HepG2 (cell line): ENCODE data around the gene PIEZO1. TPM values are rescaled to one million over a fixed set of nuclear protein-coding genes. Genes with fewer than 3 reads are reported as not detected.

Experiments used
- ARID4A ChIP-seq: sonication (generic); formaldehyde crosslinking; IDR thresholded peaks from 2 replicates; pipeline ENCODE4 v1.5.0; 2020; ENCODE audit warnings: mild to moderate bottlenecking, missing genetic modification reagents, borderline replicate concordance
- CHD2 ChIP-seq: IDR thresholded peaks from 2 replicates; pipeline ENCODE4 v1.6.1; 2011; ENCODE audit warnings: low read depth, low read length, improper control_type of control experiment
- FIP1L1 ChIP-seq: fragments of 200-400 bp; formaldehyde crosslinking; IDR thresholded peaks from 2 replicates; pipeline ENCODE4 v1.6.1; 2018; ENCODE audit warnings: low read depth, mild to moderate bottlenecking, low read length, moderate library complexity, borderline replicate concordance; ENCODE audit not compliant: insufficient read depth
- GFI1 ChIP-seq: sonication (generic); formaldehyde crosslinking; IDR thresholded peaks from 2 replicates; pipeline ENCODE4 v1.5.0; 2020; ENCODE audit warnings: missing genetic modification reagents, mild to moderate bottlenecking, borderline replicate concordance
- GTF2F1 ChIP-seq: fragments of 150-350 bp; IDR thresholded peaks from 2 replicates; pipeline ENCODE4 v1.6.1; 2014; ENCODE audit warnings: low read length
- HES4 ChIP-seq: sonication (generic); formaldehyde crosslinking; IDR thresholded peaks from 2 replicates; pipeline ENCODE4 v1.9.0; 2021; ENCODE audit warnings: mild to moderate bottlenecking, missing genetic modification reagents, borderline replicate concordance
- HNF4A ChIP-seq: sonication (generic); formaldehyde crosslinking; IDR thresholded peaks from 2 replicates; pipeline ENCODE4 v1.4.0; 2020; ENCODE audit warnings: missing genetic modification reagents
- HOXA3 ChIP-seq: sonication (generic); formaldehyde crosslinking; IDR thresholded peaks from 2 replicates; pipeline ENCODE4 v1.5.0; 2020; ENCODE audit warnings: missing genetic modification reagents
- ISX ChIP-seq: sonication (generic); formaldehyde crosslinking; conservative IDR thresholded peaks from 2 replicates; pipeline ENCODE4 v1.5.0; 2020; ENCODE audit warnings: missing genetic modification reagents
- KMT2A ChIP-seq: sonication (generic); formaldehyde crosslinking; IDR thresholded peaks from 2 replicates; pipeline ENCODE4 v1.4.0; 2020; ENCODE audit warnings: missing genetic modification reagents
- MAF1 ChIP-seq: sonication (generic); formaldehyde crosslinking; IDR thresholded peaks from 2 replicates; pipeline ENCODE4 v1.5.0; 2020; ENCODE audit warnings: missing genetic modification reagents, borderline replicate concordance
- MIXL1 ChIP-seq: IDR thresholded peaks from 2 replicates; pipeline ENCODE4 v1.6.1; 2016
- MTA1 ChIP-seq: sonication (generic); formaldehyde crosslinking; IDR thresholded peaks from 2 replicates; pipeline ENCODE4 v1.4.0; 2020; ENCODE audit warnings: missing genetic modification reagents, mild to moderate bottlenecking, borderline replicate concordance
- MYC ChIP-seq: sonication (generic); formaldehyde crosslinking; IDR thresholded peaks from 2 replicates; pipeline ENCODE4 v1.9.0; 2021; ENCODE audit warnings: missing genetic modification reagents, borderline replicate concordance
- NFATC3 ChIP-seq: sonication (generic); formaldehyde crosslinking; IDR thresholded peaks from 2 replicates; pipeline ENCODE4 v1.5.1; 2020; ENCODE audit warnings: mild to moderate bottlenecking, missing genetic modification reagents
- RBFOX2 ChIP-seq: fragments of 200-400 bp; formaldehyde crosslinking; IDR thresholded peaks from 2 replicates; pipeline ENCODE4 v1.6.1; 2017; ENCODE audit warnings: low read depth, mild to moderate bottlenecking, low read length
- SYNCRIP ChIP-seq: fragments of 200-400 bp; formaldehyde crosslinking; IDR thresholded peaks from 2 replicates; pipeline ENCODE4 v1.6.1; 2018; ENCODE audit warnings: mild to moderate bottlenecking, low read depth, low read length; ENCODE audit not compliant: insufficient read depth
- ZBTB42 ChIP-seq: sonication (generic); formaldehyde crosslinking; IDR thresholded peaks from 2 replicates; pipeline ENCODE4 v1.5.0; 2020; ENCODE audit warnings: mild to moderate bottlenecking, missing genetic modification reagents
- ZNF24 ChIP-seq: fragments of 450-650 bp; IDR thresholded peaks from 2 replicates; pipeline ENCODE4 v1.6.1; 2017; ENCODE audit warnings: antibody characterized with exemption, mild to moderate bottlenecking
- ZNF274 ChIP-seq: sonication (generic); formaldehyde crosslinking; IDR thresholded peaks from 2 replicates; pipeline ENCODE4 v1.5.1; 2020; ENCODE audit warnings: mild to moderate bottlenecking, missing genetic modification reagents
- ZNF292 ChIP-seq: sonication (generic); formaldehyde crosslinking; IDR thresholded peaks from 2 replicates; pipeline ENCODE4 v1.8.1; 2022; ENCODE audit warnings: mild to moderate bottlenecking, low read depth, missing genetic modification reagents, borderline replicate concordance
- ZNF501 ChIP-seq: sonication (generic); formaldehyde crosslinking; IDR thresholded peaks from 2 replicates; pipeline ENCODE4 v1.5.1; 2020; ENCODE audit warnings: mild to moderate bottlenecking, moderate library complexity, missing genetic modification reagents
- ZNF580 ChIP-seq: IDR thresholded peaks from 2 replicates; pipeline ENCODE4 v1.6.1; 2016; ENCODE audit warnings: low read depth, borderline replicate concordance
- ZNF878 ChIP-seq: sonication (generic); formaldehyde crosslinking; IDR thresholded peaks from 2 replicates; pipeline ENCODE4 v1.8.1; 2023; ENCODE audit warnings: mild to moderate bottlenecking, missing genetic modification reagents, moderate library complexity
- ZSCAN12 ChIP-seq: sonication (generic); formaldehyde crosslinking; IDR thresholded peaks from 2 replicates; pipeline ENCODE4 v1.9.0; 2021; ENCODE audit warnings: mild to moderate bottlenecking, missing genetic modification reagents
- polyA plus RNA-seq, 8 experiments: library from polyadenylated mRNA; depleted of rRNA in 3 of 8; stranded (reverse) in 7 of 8; unstranded in 1 of 8; fragments of >200 nt; fragmentation: Illumina TruSeq in 4 of 8; extraction: Trizol in 4 of 8; gene quantifications; 2 replicates each; pipeline versions ENCODE4 v1.2.1 to v1.2.3, GENCODE V29; 2011 to 2016; ENCODE audit warnings: low read depth in 4 of 8, missing spikeins in 1 of 8, mixed read lengths in 1 of 8; ENCODE audit not compliant: insufficient read depth in 1 of 8
- total RNA-seq, 5 experiments: library from RNA; depleted of rRNA; stranded (reverse); fragments of >200 nt; fragmentation: Illumina TruSeq; extraction: Trizol; gene quantifications; 2 replicates each; pipeline ENCODE4 v1.2.3, GENCODE V29; 2016; ENCODE audit warnings: low read depth in 1 of 5
- TF ChIP-seq, protein P1 (sequence below): IDR thresholded peaks from 2 replicates; pipeline ENCODE4 v1.6.1; 2016; ENCODE audit warnings: low read depth, control low read depth

Gene PIEZO1
- total and polyA plus RNA-seq, 2 of the 13 experiments (the other 11 are each of a cell fraction or from before 2014, with no cell fraction given) = 67.9 to 85.0 TPM

GRCh38 chr16:88804552-88805339, 19.7 kb upstream of the PIEZO1 start (continued):
- TF ChIP-seq MYC (CRISPR knock-in tag) (peak; percentile 60; the same call in 1 of the 2 replicates), HNF4A (CRISPR knock-in tag) (peak; percentile 80), ZNF24 (no peak), GTF2F1 (no peak), GFI1 (CRISPR knock-in tag) (0 out of 2 replicates have a peak, but pooled peaks have one; percentile 45), HES4 (no peak), ZNF580 (CRISPR knock-in tag) (no peak), MTA1 (CRISPR knock-in tag) (peak; percentile 86; the same call in 1 of the 2 replicates), FIP1L1 (no peak), ZBTB42 (CRISPR knock-in tag) (no peak), ISX (CRISPR knock-in tag) (no peak), ZSCAN12 (no peak), ARID4A (CRISPR knock-in tag) (peak; percentile 66; the same call in 1 of the 2 replicates), ZNF292 (CRISPR knock-in tag) (no peak; the same call in 1 of the 2 replicates), KMT2A (CRISPR knock-in tag) (no peak), ZNF501 (peak; percentile 88), NFATC3 (no peak), ZNF274 (CRISPR knock-in tag) (no peak; the same call in 1 of the 2 replicates), SYNCRIP (no peak), ZNF878 (CRISPR knock-in tag) (no peak), HOXA3 (peak; percentile 80), MIXL1 (CRISPR knock-in tag) (no peak), MAF1 (CRISPR knock-in tag) (no peak), RBFOX2 (peak; percentile 60; the same call in 1 of the 2 replicates), CHD2 (no peak)
- TF ChIP-seq, protein P1, sequence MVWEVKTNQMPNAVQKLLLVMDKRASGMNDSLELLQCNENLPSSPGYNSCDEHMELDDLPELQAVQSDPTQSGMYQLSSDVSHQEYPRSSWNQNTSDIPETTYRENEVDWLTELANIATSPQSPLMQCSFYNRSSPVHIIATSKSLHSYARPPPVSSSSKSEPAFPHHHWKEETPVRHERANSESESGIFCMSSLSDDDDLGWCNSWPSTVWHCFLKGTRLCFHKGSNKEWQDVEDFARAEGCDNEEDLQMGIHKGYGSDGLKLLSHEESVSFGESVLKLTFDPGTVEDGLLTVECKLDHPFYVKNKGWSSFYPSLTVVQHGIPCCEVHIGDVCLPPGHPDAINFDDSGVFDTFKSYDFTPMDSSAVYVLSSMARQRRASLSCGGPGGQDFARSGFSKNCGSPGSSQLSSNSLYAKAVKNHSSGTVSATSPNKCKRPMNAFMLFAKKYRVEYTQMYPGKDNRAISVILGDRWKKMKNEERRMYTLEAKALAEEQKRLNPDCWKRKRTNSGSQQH (CRISPR knock-in tag) = no peak
